ENCODE measurements around the gene BCL11A.

The BCL11A gene

DNA sequence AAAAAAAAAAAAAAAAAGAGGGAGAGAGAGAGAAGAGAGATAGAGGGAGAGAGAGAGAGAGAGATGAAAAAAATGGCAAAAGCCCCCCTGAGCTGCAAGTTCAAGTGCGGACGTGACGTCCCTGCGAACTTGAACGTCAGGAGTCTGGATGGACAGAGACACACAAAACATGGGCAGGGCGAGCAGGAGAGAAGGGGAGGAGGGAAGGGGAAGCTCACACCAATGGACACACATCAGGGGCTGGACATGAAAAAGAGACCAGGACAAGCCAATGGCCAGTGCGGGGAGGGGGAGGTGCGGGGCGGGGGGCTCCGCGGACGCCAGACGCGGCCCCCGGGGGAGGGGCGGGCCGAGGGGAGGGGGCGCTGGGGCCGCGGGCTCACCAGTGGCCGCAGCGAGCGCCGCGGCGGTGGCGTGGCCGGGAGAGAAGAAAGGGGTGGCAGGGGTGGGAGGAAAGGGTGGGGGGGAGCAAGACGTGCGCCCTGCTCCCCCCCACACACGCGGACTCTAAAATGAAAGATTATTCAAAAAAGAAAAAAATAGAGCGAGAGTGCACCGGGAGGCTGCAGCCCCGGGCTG, at the start of gene BCL11A:
BCL11A (minus strand) TSS at position 160 of the 579 bp plus-strand sequence. CDS start 384 bp downstream, outside the sequence.
- DNase-seq, result no peak

DNA sequence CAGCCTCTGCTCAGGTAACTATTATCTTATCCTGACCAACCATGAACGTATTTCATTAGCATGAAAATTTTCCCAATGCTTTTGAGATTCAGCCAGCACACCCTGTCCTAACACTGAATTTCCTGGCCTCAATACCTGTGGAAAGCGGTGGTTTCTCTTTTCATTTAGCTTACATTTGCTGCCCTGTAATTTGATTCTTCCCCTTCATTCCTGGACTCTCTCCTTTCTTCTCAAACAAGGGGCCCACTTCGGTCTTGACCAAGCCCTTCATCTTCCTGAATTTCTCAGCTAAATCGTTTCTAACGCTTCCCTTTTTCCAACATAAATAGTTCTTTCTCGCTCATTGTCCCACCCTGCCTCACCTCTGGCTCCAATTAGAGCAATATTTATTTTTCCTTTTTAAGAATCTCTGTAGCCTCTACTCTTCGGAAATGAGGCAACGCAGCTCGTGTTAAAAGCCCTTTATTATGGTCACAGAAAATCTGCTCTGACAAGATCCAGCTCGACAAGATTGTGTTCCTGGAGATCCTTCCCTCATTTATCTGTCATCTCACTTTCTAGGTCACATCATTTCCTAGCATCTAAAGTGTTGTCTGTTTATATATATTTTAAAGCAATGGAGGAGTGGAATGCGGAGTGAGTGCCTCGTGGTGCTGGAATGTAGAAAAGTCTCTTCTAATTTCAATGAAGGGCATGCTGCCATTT, 49.5 kb upstream of the BCL11A start:
- DNase-seq, result no peak

DNA sequence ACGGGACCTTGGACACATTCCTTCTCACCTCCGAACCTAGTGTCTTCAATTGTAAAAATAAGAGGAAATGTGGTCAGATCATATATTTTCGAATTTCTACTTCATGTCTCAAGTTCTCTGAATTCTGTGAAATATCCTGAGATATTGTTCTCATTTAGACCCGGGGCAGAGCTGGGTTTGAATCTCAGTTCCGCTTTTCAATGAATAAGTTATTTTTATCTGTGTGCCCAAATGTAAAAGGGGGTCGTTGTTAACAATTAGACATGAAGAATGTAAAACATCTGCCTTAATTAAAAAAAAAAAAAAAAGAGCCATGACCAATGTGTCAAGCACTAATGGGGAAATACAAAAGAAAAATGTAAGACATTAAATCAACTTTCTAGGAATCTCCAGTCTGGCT, 48.9 kb upstream of the BCL11A start:
- DNase-seq, result no peak

DNA sequence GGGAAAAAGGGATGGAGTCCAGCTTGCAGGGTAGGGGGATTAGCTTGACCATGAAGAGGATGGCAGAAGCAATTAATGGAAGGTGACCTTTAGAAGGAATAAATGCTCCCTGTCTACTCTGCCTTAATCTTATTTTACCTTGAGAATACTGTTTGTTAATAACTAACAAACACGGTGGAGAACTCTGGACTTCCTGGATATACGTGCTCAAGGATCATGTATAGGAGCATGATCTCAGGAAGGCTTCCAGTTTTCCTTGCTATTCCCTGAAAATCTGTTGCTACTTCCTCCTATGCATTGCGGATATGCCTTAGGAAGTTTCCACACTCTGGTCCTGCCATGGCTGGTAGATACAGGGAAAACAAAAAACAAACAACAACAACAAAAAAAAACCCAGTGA, 44.8 kb upstream of the BCL11A start:
- no peak for DNase-seq

DNA sequence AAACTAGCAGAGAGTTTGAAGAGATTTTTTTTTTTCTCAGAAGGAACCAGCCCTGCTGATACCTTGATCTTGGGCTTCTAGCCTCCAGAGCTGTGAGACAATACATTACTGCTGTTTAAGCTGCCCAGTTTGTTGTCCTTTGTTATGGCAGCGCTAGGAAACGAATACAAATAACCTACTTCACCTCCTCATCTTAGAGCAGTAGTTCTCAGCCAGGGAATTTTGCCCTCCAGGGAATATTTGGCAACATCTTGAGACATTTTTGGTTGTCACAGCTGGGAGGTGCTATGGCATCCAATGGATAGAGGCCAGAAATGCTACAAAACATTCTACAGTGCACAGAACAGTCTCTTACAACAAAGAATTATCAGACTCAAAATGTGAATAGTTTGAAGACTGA, 43.9 kb upstream of the BCL11A start:
- DNase-seq, result no peak

DNA sequence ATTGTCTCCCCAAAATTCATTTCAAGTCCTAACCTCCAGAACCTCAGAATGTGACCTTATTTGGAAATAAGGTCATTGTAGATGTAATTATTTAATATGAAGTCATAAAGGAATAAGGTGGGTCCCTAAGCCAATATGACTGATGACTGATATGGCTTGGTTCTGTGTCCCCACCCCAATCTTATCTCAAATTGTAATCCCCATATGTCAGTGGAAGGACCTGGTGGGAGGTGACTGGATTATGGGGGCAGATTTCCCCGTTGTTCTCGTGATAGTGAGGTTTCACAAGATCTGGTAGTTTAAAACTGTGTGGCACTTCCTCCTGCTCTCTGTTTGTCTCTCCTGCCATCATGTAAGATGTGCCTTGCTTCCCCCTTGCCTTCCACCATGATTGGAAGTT, 43.0 kb upstream of the BCL11A start:
- DNase-seq, result no peak

DNA sequence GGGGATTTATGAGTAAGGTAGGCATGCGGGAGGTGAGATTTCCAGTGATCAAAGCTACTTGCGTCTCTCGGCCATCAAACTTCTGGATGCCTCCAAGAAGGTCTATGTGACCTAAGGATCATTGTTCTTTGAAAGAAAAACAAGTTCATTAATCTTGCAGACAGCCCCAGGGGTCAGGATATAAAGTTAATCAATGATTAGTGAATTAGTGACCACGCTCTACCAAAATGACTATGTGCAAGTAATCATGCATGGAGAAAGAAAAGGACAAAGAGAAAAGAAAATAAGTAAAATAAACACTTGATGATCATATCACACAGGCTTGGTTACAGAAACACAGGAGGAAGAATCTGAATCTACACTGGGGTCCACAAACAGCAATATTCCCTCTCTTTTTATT, 42.5 kb upstream of the BCL11A start:
- DNase-seq, result no peak

DNA sequence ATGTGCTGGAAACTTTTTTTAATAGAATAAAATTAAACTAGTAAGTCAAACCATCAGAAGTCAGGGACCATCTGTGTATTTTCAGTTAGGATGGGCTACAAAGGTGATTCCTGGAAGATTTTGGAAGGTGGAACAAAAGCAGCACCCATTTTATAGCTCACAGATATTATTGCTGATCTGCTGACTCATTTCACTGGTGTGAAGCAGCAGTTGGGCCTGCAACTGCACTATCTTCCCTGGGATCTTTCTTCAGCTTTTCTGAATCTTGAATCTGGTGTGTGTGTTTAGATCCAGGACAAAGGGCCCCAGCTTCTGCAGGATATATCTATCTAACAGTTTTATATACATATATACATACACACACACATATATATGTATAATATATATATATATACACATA, 35.6 kb upstream of the BCL11A start:
- DNase-seq, result no peak

DNA sequence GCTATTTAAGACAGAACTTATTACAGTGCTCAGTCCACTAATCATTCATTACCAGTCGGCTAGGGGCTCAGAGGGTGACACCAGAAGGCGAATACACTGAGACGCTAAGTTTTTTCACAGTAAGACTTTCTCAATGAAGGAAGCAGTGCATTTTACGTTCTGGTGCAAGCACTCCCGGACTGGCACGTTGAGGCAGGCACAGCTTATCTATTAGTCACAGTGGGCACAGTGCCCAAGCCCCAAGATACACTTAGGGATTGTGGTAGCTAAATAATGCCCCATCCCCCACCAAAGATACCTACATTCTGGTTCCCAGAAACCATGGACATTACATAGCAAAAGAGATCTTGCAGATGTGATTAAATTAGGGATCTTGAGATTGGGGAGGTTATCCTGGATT, 32.6 kb upstream of the BCL11A start:
- no peak for DNase-seq

DNA sequence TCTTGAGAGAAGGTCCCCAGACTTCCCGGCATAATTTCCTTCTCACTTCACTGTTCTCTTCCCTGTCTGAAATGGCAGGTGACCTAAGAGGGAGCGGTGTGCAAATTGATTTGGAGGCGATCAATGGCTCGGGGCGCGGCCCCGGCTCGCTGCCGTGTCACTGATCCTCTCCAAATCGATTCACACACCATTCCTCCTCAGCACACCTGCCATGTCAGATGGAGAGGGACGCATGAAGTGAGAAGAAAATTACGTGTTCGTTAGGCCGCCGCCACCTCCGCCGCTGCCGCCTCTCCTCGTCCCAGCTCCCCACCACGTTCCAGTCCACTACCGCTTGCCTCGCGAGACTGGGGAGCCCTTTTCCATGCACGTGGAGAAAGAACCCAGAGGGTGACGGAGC, 31.8 kb upstream of the BCL11A start:
- DNase-seq, result no peak

DNA sequence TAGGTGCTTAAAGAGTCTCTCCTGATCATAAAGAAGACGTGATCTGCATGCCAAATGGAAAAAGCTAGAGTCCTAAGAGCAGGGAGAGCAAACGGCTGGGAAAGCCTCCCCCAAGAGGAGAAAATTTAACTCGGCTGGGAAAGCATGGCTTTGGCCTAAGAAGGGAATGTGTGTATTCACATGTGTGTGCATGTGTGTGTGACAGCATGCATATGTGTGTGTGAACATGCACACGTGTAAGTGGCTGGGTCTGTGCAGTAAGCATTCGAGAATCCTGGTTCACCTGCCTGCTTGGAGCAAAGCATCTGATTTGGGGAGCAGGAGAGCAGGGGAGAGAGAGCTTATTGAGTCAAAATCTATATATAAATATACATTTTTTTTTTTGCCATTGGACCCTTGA, 30.1 kb upstream of the BCL11A start:
- no peak for DNase-seq

DNA sequence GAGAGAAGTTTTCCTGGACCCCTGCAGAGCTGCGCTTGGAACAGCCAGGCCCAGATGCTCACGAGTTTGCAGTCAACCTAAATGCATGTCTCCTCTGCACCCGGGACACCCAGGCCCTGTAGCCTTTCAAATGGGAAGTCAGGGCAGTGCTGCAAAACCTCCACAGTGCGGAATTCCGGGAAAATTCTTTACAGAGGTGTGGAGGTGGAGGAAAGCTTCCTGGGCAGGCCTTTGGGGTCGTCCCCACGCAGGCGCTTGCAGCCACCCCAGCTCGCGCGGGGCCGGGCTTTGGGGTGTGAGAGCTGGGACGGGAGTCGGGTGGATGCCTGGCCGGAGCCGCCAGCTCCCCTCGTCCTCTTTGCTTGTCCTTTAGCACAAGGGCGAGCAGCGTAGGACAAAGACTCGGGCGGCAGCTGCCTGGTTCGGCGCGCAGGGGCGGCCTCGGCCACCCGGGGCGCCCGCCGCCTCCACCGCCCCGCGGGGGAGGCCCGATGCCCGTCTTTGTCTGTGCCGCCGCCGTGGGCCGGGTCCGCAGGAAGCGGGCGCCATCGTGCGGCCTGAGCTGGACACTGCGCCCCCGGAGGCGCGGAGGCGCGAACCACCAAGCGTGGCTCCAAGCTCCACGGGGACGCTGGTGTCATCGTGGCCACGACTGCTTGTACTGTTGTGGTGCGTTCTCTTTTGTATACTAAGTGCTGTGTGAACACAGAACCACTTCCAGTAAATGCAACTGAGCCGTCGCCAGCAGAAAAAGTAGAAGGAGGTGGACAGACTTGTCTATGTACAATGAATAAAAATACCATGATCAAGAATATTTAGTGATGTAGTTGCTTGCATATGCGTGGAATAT, 28.2 kb upstream of the BCL11A start:
- peak; percentile 67 to 74 for DNase-seq

DNA sequence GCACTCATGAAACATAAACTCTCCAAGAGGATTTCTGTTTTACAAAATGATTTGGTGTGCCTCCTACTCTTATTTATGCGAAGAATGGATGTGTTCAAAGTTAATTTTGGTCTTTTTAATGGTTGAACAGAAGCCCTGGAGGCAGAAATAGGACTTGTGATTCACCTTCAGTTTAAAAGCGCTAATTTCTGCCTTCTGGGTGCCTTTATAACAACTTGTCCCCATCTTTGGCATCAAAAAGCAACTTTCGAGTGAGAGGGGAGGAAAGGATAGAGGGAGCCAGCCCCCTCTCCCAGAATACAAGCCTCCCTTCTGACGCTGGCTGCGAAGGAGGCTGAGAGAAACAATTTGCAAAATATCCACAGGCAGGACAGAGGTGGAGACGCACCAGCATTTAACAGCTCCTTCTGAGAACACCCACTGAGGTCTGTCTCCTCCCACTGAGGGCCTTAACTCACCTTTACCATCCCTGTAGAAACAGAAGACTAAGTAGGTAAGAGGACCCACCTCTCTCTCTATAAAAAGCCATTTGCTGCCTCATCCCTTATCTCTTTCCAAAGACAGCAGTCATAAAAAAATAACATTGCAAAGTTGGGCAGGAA, 24.3 kb upstream of the BCL11A start:
- no peak for DNase-seq

DNA sequence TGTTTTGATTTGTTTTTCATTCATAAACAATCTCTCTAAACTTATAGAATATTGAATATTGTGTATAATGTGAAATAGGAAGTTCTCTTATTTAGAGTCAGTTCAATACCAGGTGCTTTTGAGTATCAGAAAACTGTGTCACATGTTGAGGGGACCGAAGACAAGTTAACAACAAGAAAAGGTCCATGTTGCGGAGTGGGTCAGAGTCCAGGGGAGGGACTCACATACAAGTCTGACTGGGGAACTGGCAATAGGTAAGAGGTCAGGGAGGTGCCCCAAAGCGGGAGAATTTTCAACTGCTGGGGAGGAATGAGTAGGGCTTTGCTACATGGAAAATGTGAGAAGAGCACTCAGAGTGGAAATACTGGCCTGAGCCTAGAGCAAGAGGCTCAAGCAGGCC, 19.8 kb upstream of the BCL11A start:
- no peak for DNase-seq

DNA sequence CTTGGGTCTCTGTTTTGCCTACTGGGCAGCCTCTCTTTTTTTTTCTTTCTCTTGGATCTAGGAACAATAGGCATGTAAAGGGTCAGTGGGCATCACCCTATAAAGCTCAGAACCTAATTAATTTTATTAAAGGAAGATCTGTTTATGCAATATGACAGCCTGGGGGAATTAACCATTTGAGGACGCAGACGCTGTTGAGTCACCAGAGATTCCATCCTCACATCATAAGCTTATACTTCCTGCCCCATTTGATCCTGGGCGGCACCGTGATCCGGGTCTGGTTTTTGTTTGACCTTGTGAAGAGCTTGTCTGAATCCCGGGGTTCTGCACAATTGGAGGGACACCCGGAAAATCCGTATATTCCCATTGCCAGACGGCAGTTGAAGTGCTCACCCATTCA, 16.8 kb upstream of the BCL11A start:
- no peak for DNase-seq

DNA sequence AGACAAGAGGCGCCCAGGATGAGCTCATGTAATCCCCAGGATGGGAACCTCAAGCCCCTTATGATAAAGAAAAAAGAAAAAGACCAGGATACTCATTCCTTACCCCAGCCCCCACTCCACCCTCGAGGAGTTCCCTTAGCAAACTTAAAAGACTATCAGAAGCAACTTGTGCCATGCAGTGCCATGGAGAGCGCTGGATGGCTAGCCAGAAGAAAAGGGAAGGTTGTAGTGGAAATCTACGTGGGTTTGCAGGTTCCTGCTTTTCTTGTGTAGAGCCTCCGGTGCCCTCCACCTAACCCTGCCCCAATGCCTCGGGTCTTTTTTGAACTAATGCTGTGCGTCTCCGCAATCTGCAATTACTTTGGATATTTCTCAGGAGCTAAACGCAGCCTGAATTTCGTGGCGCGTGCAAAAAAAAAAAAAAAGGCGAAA, 16.2 kb upstream of the BCL11A start:
- DNase-seq, result no peak

DNA sequence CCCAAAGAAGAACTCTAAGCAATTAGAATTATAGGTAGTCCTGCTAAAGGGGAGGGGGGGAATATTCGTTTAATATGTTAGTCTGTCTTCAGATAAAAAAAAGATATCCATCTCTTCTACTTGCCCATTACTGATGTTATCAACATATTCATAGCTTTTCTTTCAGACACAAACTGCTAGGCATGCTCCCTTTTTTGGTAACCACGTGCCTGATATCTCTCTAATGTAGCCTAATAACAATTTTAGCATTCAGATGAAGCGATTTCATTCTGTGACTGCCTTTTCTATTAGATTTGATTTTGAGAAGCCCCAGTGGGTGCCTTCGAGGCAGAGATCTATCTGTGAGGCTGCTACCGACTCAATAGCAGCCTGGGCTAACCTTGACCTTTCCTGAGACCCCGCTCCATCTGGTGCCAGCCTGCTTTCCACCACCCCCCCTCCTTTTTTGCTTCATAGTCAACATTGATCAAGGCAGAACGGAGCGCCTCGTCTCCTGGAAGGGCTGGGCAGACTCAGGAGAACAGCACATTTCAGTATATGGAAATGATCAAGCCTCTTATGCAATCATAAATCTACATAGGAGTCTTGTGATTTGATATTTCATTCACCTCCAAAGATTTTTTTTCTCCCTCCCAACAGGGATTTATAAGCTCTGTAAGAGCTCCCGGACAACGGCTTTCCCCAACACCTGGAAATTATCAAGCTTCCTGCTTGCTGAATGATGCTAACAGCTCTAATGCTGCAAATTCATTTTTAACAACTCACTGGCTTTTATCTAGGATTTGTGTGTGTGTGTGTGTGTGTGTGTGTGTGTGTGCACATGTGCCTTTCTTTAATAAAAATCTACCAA, 14.7 kb upstream of the BCL11A start:
- DNase-seq, result no peak

DNA sequence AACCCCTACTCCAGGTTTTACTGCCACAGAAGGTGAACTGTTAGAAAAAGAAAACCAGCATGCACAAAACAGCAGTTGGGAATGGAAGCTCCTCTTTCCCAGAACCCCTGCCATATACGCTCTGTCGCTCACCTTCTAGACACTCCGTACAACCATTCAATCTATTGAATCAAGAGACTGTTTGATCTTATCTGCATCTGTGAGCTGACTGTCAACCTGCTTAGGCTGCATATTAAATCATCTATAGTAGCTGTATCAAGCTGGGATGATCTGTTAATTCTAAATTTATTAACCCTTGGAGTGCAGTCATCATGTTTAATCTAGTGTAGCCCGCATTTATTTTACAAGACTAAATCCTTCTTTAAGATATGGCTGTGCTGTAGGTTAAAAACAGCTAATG, 13.6 kb upstream of the BCL11A start:
- DNase-seq, result no peak

DNA sequence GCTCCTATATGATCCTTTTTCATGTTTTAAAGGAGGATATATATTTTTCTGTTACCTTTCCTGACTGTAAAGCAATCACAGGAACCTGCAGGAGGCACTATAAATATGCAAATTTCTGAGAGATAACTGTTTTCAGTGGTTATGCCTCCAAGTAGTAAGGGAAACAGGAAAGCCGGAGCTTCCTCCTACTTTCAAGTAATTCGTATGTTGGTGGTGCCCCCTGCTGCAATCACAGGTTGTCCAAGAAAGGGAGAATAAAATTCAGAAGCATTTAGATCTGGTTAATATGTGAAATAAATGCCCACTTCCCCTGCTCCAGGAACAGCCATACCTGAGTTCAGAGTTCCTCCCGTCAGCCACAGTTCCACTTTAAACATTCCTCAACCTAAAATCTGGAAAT, 12.0 kb upstream of the BCL11A start:
- no peak for DNase-seq

DNA sequence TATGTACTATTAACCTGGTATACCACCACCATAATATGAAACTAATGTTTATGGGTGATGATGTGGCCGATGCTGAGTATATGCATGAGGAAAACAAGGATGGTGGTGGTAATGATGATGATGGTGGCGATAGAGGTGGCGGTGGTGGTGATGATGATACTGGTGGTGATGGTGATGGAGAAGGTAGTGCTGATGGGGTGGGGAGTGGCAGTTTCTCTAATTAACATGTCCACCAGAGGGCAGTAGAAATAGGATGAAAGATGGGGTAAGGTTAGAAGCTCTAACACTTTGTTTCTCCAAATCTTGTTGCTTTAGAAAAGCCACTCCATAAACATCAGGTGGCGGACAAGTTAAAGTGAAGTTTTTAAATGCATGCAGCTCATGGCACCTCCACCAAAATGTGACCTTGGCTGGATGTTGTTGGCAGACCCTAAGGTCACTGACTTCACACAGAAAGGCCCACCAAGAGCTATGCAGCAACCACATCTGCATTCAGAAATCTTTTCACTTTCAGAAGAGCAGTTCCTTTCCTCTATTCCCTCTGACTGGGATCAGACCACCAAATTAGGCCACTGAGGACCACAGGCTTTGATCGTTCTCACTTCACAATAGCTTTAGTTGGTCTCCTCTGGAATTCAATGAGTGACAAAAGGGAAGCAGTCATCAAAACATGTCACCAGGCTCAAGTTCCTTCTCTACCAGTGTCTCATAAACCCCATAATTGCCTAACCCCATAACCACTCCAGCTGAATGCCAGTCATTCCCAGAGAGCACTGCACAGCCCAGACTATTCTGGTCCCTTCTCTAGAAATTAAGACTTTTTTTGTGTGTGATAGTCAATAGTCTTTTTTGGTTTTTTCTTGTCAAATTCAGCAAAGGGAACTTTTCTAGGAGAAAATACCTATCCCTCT, 7.5 kb upstream of the BCL11A start:
- no peak for DNase-seq

DNA sequence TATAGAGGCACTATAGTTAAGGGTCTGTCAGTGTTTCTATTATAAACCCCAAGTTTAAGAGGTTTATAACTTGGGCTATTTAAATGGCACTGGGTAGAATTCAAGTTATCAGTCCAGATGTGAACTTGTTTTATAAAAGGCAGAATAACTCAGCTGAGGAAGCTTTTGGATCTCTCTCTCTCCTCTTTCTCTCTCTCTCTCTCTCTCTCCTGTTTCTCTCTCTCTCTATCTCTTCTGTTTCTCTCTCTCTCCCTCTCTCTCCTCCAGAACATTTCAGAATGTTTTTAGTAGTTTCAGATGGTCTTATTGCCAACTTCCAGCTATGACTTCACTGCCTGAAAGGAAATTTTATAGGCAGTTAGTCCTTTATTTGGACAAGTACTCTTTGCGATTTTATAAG, 6.4 kb upstream of the BCL11A start:
- DNase-seq, result no peak

DNA sequence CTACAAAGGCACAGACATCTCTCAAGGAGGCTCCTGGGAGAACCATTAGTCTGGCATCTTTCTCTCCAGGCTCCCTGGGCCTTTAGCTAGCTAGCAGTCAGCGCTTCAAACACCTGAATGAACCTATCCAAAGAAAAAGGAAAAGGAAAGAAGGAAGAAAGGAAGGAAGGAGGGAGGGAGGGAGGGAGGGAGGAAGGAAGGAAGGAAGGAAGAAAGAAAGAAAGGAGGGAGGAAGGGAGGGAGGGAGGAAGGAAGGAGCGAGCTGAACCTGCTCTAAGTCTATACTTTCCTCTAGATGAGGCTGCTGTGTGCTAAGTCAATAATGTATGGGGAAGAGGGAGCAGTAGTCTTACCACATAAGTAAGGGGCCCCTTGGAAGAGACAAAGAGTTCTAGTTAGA, 5.1 kb upstream of the BCL11A start:
- no peak for DNase-seq
